ENCODE data around the gene SLMAP. TPM values are rescaled to one million over a fixed set of nuclear protein-coding genes. Genes with fewer than 3 reads are reported as not detected.

SLMAP gene
- total RNA-seq, 1 donor from 2014 or later, result 57.1 TPM

- no peaks in the 10 kb centered on the region for H3K36me3 Mint-ChIP-seq (ENCODE audit: low read depth)
- DNase-seq (no peak), ATAC-seq (ENCODE audit: low read depth) (no peak)
- H3K4me1 Mint-ChIP-seq, result peaks cover 19% of the 10 kb centered on the region
- ChIA-PET POLR2A (no interaction called here), CTCF (no interaction called here)
- no peak overlapping the region for H3K27ac Mint-ChIP-seq
- no peak overlapping the region for H3K4me3 Mint-ChIP-seq
- TF ChIP-seq, protein P1, sequence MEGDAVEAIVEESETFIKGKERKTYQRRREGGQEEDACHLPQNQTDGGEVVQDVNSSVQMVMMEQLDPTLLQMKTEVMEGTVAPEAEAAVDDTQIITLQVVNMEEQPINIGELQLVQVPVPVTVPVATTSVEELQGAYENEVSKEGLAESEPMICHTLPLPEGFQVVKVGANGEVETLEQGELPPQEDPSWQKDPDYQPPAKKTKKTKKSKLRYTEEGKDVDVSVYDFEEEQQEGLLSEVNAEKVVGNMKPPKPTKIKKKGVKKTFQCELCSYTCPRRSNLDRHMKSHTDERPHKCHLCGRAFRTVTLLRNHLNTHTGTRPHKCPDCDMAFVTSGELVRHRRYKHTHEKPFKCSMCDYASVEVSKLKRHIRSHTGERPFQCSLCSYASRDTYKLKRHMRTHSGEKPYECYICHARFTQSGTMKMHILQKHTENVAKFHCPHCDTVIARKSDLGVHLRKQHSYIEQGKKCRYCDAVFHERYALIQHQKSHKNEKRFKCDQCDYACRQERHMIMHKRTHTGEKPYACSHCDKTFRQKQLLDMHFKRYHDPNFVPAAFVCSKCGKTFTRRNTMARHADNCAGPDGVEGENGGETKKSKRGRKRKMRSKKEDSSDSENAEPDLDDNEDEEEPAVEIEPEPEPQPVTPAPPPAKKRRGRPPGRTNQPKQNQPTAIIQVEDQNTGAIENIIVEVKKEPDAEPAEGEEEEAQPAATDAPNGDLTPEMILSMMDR (IDR thresholded peaks at IDR 0.05), result no peak
- intact Hi-C loops (cut with micrococcal nuclease), result loop anchor here (5.0 kb wide), 1 partner anchor 216 kb away; no protein-coding TSS in a partner anchor
- H3K27me3 Mint-ChIP-seq, result no peaks in the 10 kb centered on the region
- H3K9me3 Mint-ChIP-seq, result no peaks in the 10 kb centered on the region
Measured at GRCh38 chr3:57961177-57961827, 205.2 kb downstream of the SLMAP start.

GRCh38 chr3:57961828-57962447 is 205.8 kb downstream of the SLMAP start:
- intact Hi-C loops (cut with micrococcal nuclease), result loop anchor here (5.0 kb wide), 1 partner anchor 215 kb away; no protein-coding TSS in a partner anchor
- DNase-seq, result no peak
- CTCF ChIA-PET, result no interaction called here
- Mint-ChIP-seq H3K27me3 (no peaks in the 10 kb centered on the region), H3K9me3 (no peaks in the 10 kb centered on the region), H3K4me3 (no peak overlapping the region), H3K36me3 (ENCODE audit: low read depth) (no peaks in the 10 kb centered on the region), H3K27ac (no peak overlapping the region), H3K4me1 (peaks cover 19% of the 10 kb centered on the region)
- TF ChIP-seq, protein P1 (IDR thresholded peaks at IDR 0.05), result no peak
- no peak for ATAC-seq (ENCODE audit: low read depth)
- POLR2A ChIA-PET, result no interaction called here

DNA sequence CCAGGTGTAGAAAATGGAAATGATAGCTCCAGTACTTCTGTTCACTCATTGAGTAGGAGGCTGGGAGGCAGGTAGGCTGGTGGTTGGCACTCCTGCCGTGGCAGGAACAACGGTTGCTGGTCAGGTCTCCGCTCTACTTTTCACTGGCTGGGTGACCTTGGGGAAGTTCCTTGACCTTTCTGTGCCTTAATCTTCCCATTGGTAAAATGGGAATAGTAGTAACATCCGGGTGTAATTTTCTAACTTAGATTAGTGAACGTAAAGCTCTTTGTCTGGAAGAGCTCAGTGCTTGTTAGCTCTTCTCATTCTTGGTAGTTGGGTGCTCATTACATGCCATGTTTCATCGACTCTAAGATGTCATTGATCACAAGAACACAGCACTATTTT is 206.3 kb downstream of the SLMAP start:
- intact Hi-C loops (cut with micrococcal nuclease), result loop anchor here (5.0 kb wide), 1 partner anchor 215 kb away; no protein-coding TSS in a partner anchor
- ATAC-seq (ENCODE audit: low read depth) (no peak), DNase-seq (no peak)
- no peaks in the 10 kb centered on the region for H3K27me3 Mint-ChIP-seq
- H3K4me3 Mint-ChIP-seq, result no peak overlapping the region
- POLR2A ChIA-PET, result no interaction called here
- H3K27ac Mint-ChIP-seq, result no peak overlapping the region
- CTCF ChIA-PET, result no interaction called here
- TF ChIP-seq, protein P1 (IDR thresholded peaks at IDR 0.05), result no peak
- H3K9me3 Mint-ChIP-seq, result no peaks in the 10 kb centered on the region
- H3K4me1 Mint-ChIP-seq, result peaks cover 19% of the 10 kb centered on the region
- H3K36me3 Mint-ChIP-seq (ENCODE audit: low read depth), result no peaks in the 10 kb centered on the region

- Mint-ChIP-seq H3K4me3 (no peak overlapping the region), H3K36me3 (ENCODE audit: low read depth) (no peaks in the 10 kb centered on the region), H3K4me1 (peaks cover 13% of the 10 kb centered on the region), H3K9me3 (no peaks in the 10 kb centered on the region), H3K27ac (no peak overlapping the region), H3K27me3 (no peaks in the 10 kb centered on the region)
- CTCF ChIA-PET, result no interaction called here
- POLR2A ChIA-PET, result no interaction called here
- intact Hi-C loops (cut with micrococcal nuclease), result loop anchor here (5.0 kb wide), 1 partner anchor 213 kb away; no protein-coding TSS in a partner anchor
- ATAC-seq (ENCODE audit: low read depth), result no peak
- DNase-seq, result no peak
- TF ChIP-seq, protein P1 (IDR thresholded peaks at IDR 0.05), result no peak
Measured at GRCh38 chr3:57963811-57964346, 207.8 kb downstream of the SLMAP start.

DNA sequence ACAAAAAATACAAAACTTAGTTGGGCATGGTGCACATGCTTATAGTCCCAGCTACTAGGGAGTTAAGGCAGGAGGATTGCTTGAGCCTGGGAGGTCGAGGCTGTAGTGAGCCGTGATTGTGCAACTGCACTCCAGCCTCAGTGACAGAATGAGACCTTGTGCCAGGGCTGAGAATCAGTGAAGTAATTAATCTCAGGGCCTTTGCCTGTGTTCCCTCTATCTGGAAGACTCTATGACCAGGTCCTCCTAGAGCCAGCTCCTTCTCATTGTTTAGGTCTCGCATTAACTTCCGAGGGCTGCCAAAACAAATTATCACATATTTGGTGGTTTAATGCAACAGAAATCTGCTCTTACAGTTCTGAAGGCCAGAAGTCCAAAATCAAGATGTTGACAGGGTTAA is 210.7 kb downstream of the SLMAP start:
- no peak overlapping the region for H3K27ac Mint-ChIP-seq
- H3K4me1 Mint-ChIP-seq, result no peaks in the 10 kb centered on the region
- no peaks in the 10 kb centered on the region for H3K27me3 Mint-ChIP-seq
- no peaks in the 10 kb centered on the region for H3K9me3 Mint-ChIP-seq
- H3K36me3 Mint-ChIP-seq (ENCODE audit: low read depth), result no peaks in the 10 kb centered on the region
- DNase-seq (no peak), ATAC-seq (ENCODE audit: low read depth) (no peak)
- ChIA-PET CTCF (no interaction called here), POLR2A (no interaction called here)
- intact Hi-C loops (cut with micrococcal nuclease), result no loop called here
- TF ChIP-seq, protein P1 (IDR thresholded peaks at IDR 0.05), result no peak
- H3K4me3 Mint-ChIP-seq, result no peak overlapping the region

Data from activated B cell treated with CpG ODN at 0.5 μM for 24 hours (primary cell).